C4-2B (cell line): ENCODE results near the gene CFTR.

Experiments
- CTCF ChIP-seq: fragments of 450-650 bp; conservative IDR thresholded peaks from 2 replicates; pipeline ENCODE4 v1.5.1; 2017; ENCODE audit warnings: mild to moderate bottlenecking
- ZFX ChIP-seq: fragments of 450-650 bp; IDR thresholded peaks from 2 replicates; pipeline ENCODE4 v1.6.1; 2017

- TF ChIP-seq CTCF (no peak), ZFX (no peak)
Observed at GRCh38 chr7:117592011-117592635, 112.3 kb downstream of the CFTR start.
